PC-3 (cell line): ENCODE results near the gene GAS2L3.

Source experiments
- EZH2 ChIP-seq: fragments of 300-600 bp; sonication (generic); IDR thresholded peaks from one replicate; pipeline ENCODE4 v1.6.1; 2017; ENCODE audit warnings: antibody characterized with exemption, mild to moderate bottlenecking, low read length; ENCODE audit not compliant: unreplicated experiment
- EZH2phosphoT487 ChIP-seq: fragments of 300-600 bp; sonication (generic); IDR thresholded peaks from 2 replicates; pipeline ENCODE4 v1.6.1; 2018; ENCODE audit warnings: mild to moderate bottlenecking, antibody characterized with exemption, low read length, borderline replicate concordance
- TF ChIP-seq, protein P1 (sequence below): fragments of 300-600 bp; sonication (generic); conservative IDR thresholded peaks from 2 replicates; pipeline ENCODE4 v1.5.1; 2017; ENCODE audit warnings: antibody characterized with exemption, low read depth, mild to moderate bottlenecking, low read length

GRCh38 chr12:100574187-100575074 lies 947 bp downstream of the GAS2L3 start:
- TF ChIP-seq, protein P1, sequence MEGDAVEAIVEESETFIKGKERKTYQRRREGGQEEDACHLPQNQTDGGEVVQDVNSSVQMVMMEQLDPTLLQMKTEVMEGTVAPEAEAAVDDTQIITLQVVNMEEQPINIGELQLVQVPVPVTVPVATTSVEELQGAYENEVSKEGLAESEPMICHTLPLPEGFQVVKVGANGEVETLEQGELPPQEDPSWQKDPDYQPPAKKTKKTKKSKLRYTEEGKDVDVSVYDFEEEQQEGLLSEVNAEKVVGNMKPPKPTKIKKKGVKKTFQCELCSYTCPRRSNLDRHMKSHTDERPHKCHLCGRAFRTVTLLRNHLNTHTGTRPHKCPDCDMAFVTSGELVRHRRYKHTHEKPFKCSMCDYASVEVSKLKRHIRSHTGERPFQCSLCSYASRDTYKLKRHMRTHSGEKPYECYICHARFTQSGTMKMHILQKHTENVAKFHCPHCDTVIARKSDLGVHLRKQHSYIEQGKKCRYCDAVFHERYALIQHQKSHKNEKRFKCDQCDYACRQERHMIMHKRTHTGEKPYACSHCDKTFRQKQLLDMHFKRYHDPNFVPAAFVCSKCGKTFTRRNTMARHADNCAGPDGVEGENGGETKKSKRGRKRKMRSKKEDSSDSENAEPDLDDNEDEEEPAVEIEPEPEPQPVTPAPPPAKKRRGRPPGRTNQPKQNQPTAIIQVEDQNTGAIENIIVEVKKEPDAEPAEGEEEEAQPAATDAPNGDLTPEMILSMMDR: no peak
- TF ChIP-seq EZH2 (no peak), EZH2phosphoT487 (no peak)
